HG02884 (cell line): Measurements from ENCODE around the gene MAP3K2.

ENCODE experiments used
- ATAC-seq: cut with Tn5 transposase; IDR thresholded peaks from one replicate; pipeline ENCODE4 v1.9.1; 2021; ENCODE audit warnings: mild to moderate bottlenecking, moderate library complexity; ENCODE audit not compliant: unreplicated experiment

Gene MAP3K2

DNA sequence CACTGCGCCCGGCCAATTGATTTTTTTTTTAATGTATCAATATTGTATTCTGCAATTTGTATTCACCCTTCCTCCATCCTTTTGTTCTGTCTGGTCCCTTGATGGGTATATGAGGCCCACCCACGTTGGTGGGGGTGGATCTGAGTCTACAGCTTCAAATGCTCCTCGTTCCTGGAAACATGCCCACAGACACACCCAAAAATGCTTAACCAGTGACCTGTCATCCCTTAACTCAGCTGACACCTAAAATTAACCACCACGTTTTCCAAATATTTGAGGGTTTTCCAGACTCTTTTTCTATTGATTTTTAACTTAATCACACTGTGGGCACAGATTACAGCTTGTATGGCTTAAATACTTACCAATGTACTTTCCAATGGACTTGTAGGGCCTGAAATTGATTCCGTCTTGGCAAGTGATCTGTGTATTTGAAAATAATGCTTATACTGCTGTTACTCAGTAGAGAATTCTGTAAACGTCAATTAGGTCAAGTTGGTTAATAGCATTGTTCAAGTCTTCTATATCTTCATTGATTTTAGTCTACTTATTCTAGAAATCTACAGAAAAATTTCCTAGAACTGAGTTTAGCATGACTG lies 133.3 kb downstream of the MAP3K2 start:
- no peak for ATAC-seq
